Measurements from ENCODE around the gene CRYBB1.

Gene CRYBB1

DNA sequence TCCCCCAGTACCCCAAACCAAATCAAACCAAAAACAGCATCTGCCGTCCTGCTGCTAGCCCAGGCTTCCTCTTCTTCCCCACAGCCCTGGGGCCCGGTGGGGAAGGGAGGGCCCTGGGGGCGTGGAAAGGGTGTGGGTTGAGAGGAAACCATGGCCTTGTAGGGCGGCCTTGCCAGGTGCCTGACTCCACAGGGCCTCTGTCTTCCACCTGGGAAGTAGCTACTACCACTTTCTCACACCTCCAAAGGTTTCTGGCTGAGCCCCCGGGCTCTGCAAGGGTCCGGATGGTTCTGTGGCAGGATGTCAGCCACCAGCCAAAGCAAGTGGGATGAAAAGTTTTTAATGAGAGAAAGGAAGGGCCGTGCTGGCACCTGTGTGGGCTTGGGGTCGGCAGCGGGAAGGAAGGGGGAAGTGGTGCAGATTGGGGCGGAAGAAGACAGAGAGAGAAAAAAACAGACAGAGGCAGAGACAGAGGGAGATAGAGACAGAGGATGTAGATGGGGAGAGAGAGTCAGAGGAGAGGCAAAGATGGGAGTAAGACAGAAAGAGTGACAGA is 38.4 kb downstream of the CRYBB1 start:
- Histone ChIP-seq H3K9me3 (ENCODE audit: control insufficient read depth, insufficient read depth, low read length) (no peaks in the 10 kb centered on the region), H3K4me3 (ENCODE audit: low read length) (no peak overlapping the region), H3K4me1 (ENCODE audit: control insufficient read depth, insufficient read depth, low read length) (peaks cover 6% of the 10 kb centered on the region), H3K27me3 (ENCODE audit: control insufficient read depth, insufficient read depth, low read length) (no peaks in the 10 kb centered on the region), H3K36me3 (ENCODE audit: control insufficient read depth, insufficient read depth, low read length) (0 out of 2 replicates have a peak, but pooled peaks cover 3% of the 10 kb centered on the region), H3K27ac (ENCODE audit: low read length) (no peak overlapping the region)
- no peak for DNase-seq (ENCODE audit: low read depth, low spot score)
- no CpG with 5 or more reads among the region's 10 CpGs for WGBS (ENCODE audit: insufficient coverage, insufficient read length)

DNA sequence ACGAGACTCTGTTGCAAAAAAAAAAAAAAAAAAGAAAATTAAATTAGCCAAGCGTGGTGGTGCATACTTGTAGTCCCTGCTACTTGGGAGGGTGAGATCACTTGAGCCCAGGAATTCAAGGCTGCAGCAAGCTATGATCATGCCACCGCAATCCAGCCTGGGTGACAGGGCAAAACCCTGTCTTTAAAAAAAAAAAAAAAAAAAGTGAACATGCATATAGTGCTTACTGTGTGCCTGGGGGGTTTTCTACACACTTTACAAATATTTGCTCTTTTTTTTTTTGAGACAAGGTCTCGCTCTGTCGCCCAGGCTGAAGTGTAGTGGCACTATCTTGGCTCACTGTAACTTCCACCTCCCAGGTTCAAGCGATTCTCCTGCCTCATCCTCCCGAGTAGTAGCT is 40.7 kb downstream of the CRYBB1 start:
- DNase-seq (ENCODE audit: low read depth, low spot score), result no peak
- no peak overlapping the region for H3K4me3 ChIP-seq (ENCODE audit: low read length)
- no peaks in the 10 kb centered on the region for H3K27me3 ChIP-seq (ENCODE audit: control insufficient read depth, insufficient read depth, low read length)
- no CpG with 5 or more reads among the region's 7 CpGs for WGBS (ENCODE audit: insufficient coverage, insufficient read length)
- H3K27ac ChIP-seq (ENCODE audit: low read length), result no peak overlapping the region
- H3K4me1 ChIP-seq (ENCODE audit: control insufficient read depth, insufficient read depth, low read length), result peaks cover 6% of the 10 kb centered on the region
- no peaks in the 10 kb centered on the region for H3K36me3 ChIP-seq (ENCODE audit: control insufficient read depth, insufficient read depth, low read length)
- no peaks in the 10 kb centered on the region for H3K9me3 ChIP-seq (ENCODE audit: control insufficient read depth, insufficient read depth, low read length)

DNA sequence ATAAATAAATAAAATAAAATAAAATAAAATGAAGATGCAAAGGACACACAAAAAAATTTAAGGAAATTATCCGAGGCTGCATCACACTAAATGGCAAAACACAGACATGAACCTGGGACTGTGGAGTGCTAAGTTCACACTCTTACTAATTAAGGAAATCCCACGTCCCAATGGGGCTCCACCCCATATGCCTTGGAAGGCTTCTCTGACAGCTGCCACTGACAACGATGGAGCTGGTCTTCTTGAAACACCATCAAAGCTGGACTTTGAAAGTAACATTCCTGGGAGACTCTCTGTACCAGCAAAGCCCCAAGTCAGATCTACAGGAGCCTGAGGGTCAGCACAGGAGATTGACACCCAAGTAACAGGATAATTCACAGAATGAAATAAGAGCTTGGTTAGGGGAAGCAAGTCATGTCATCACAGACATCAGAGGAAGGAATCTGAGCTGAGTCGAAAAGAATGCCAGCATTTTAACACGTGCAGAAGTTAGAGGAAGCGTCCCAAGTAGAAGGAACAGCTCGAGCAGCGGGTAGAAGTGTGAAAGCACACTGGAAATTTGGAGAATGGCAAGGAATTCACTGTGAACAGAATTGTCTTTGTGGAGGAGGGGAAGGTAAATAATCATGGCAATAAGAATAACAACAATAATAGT is 41.7 kb downstream of the CRYBB1 start:
- Histone ChIP-seq H3K27ac (ENCODE audit: low read length) (no peak overlapping the region), H3K4me1 (ENCODE audit: control insufficient read depth, insufficient read depth, low read length) (peaks cover 5% of the 10 kb centered on the region), H3K4me3 (ENCODE audit: low read length) (no peak overlapping the region), H3K27me3 (ENCODE audit: control insufficient read depth, insufficient read depth, low read length) (no peaks in the 10 kb centered on the region), H3K9me3 (ENCODE audit: control insufficient read depth, insufficient read depth, low read length) (no peaks in the 10 kb centered on the region), H3K36me3 (ENCODE audit: control insufficient read depth, insufficient read depth, low read length) (no peaks in the 10 kb centered on the region)
- no CpG with 5 or more reads among the region's 8 CpGs for WGBS (ENCODE audit: insufficient coverage, insufficient read length)
- DNase-seq (ENCODE audit: low read depth, low spot score), result no peak

DNA sequence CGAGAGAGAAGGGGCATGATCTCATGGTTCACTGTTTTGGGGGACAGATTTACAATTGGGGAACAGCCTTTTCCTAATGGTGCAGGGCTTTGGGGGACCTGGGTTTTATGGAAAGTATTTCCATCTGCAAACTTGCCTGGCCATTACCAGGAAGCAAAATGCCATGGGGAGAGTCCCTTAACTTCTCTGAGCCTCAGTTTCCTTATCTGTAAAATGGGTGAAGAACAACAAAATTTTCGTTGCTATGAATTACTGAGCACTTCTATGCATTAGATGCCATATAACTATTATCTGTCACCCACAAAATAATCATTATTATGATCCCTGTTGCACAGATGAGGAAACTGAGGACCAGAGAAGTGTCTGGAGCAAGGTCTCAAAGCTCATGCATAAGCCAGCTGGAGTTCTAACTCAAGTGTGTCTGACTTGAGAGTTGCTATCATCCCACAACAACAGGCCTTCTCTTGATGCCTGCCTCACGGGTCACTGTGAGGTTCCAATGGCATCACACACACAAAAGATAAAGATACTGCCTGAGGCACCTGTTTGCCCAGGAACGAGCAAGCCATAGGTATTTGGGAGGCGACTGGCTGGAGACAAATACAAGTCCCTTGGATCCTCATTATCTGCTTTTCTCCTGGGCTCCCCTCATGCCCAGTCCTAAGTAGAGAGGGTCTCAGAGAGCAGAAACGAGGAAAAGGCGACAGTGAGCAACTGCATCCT is 43.7 kb downstream of the CRYBB1 start:
- H3K27me3 ChIP-seq (ENCODE audit: control insufficient read depth, insufficient read depth, low read length), result no peaks in the 10 kb centered on the region
- WGBS (ENCODE audit: insufficient coverage, insufficient read length), result no CpG with 5 or more reads among the region's 7 CpGs
- no peaks in the 10 kb centered on the region for H3K36me3 ChIP-seq (ENCODE audit: control insufficient read depth, insufficient read depth, low read length)
- peaks cover 3% of the 10 kb centered on the region; the same call in 1 of the 2 replicates for H3K4me1 ChIP-seq (ENCODE audit: control insufficient read depth, insufficient read depth, low read length)
- H3K4me3 ChIP-seq (ENCODE audit: low read length), result no peak overlapping the region
- no peak for DNase-seq (ENCODE audit: low read depth, low spot score)
- no peaks in the 10 kb centered on the region for H3K9me3 ChIP-seq (ENCODE audit: control insufficient read depth, insufficient read depth, low read length)
- H3K27ac ChIP-seq (ENCODE audit: low read length), result no peak overlapping the region

DNA sequence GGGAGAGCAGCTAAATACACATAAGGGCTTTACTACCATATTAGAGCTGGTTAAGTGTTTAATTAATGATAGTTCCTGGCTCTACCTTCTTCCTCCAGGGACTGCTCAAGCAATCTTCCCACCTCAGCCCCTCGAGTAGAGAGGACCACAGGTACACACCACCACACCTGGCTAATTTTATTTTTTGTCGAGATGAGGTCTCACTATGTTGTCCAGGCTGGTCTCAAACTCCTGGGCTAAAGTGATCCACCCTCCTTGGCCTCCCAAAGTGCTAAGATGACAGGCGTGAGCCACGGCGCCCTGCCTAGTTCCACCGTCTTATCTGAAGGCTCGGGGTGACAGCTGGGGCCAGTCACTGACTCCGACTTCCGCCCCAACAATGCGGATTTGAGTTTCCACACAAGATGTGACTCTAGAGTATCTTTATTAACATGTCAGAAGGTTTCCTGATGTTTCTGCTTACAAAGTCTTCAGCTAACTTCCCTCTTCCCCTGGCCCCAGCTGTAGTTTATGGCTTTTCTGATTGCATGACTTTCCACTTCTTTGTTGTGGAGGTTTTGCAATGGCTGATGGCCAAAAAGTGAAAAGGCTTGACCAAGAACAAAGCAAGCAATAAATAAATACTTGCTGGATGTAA is 44.7 kb downstream of the CRYBB1 start:
- no peak overlapping the region for H3K4me3 ChIP-seq (ENCODE audit: low read length)
- no peaks in the 10 kb centered on the region for H3K36me3 ChIP-seq (ENCODE audit: control insufficient read depth, insufficient read depth, low read length)
- WGBS (ENCODE audit: insufficient coverage, insufficient read length), result no CpG with 5 or more reads among the region's 10 CpGs
- H3K4me1 ChIP-seq (ENCODE audit: control insufficient read depth, insufficient read depth, low read length), result peaks cover 2% of the 10 kb centered on the region; the same call in 1 of the 2 replicates
- no peaks in the 10 kb centered on the region for H3K27me3 ChIP-seq (ENCODE audit: control insufficient read depth, insufficient read depth, low read length)
- H3K9me3 ChIP-seq (ENCODE audit: control insufficient read depth, insufficient read depth, low read length), result no peaks in the 10 kb centered on the region
- DNase-seq (ENCODE audit: low read depth, low spot score), result no peak
- H3K27ac ChIP-seq (ENCODE audit: low read length), result no peak overlapping the region

DNA sequence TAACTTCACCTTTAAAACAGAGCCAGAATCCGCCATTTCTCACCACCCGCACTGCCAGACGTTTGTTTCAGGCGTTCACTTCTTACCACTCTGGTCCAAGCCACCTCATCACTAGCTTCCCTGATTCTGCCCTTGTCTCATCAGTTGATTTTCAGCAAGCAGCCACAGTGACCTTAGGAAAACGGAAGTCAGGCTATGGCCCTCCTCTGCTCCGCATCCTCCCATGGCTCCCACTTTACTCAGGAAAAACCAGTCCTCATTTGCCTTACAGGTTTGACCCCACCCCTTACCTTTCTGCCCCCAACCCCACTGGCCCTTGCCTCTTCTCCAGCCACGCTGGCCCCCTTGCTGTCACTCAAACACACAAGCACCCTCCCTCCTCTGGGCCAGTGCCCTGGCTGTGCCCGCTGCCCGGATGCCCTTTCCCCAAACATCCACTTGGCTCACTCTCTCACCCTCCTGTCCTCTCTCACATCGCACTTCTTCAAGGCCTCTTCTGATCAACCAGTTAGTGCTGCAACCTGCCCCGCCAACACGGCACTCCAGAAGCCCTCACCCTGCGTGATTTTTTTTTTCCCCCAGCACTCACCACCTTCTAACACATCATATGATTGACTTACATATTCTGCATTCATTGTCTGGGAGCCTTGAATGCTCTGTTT is 46.8 kb downstream of the CRYBB1 start:
- Histone ChIP-seq H3K27ac (ENCODE audit: low read length) (no peak overlapping the region), H3K36me3 (ENCODE audit: control insufficient read depth, insufficient read depth, low read length) (no peaks in the 10 kb centered on the region), H3K4me3 (ENCODE audit: low read length) (no peak overlapping the region), H3K27me3 (ENCODE audit: control insufficient read depth, insufficient read depth, low read length) (no peaks in the 10 kb centered on the region), H3K9me3 (ENCODE audit: control insufficient read depth, insufficient read depth, low read length) (no peaks in the 10 kb centered on the region), H3K4me1 (ENCODE audit: control insufficient read depth, insufficient read depth, low read length) (peaks cover 8% of the 10 kb centered on the region)
- DNase-seq (ENCODE audit: low read depth, low spot score), result no peak
- WGBS (ENCODE audit: insufficient coverage, insufficient read length), result no CpG with 5 or more reads among the region's 13 CpGs

DNA sequence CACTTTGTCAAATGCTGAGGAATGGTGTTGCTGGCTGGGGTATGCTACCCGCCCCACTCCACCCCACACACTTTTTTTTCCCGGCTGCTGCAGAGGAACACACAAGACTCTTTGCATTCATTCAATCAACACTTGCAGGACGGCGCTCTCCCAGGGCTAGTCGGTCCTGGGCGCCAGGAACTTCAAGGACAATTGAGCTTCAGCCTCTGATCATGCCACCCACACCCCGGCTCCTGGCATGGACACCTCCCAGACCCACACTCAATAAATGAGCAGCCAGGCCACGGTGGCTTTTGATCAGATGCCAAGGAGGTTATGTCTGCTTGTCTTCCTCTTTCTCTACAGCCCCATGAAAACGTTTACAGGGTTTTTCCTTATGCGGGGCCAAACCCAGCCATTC is 47.7 kb downstream of the CRYBB1 start:
- Histone ChIP-seq H3K27ac (ENCODE audit: low read length) (no peak overlapping the region), H3K9me3 (ENCODE audit: control insufficient read depth, insufficient read depth, low read length) (no peaks in the 10 kb centered on the region), H3K36me3 (ENCODE audit: control insufficient read depth, insufficient read depth, low read length) (no peaks in the 10 kb centered on the region), H3K27me3 (ENCODE audit: control insufficient read depth, insufficient read depth, low read length) (no peaks in the 10 kb centered on the region), H3K4me1 (ENCODE audit: control insufficient read depth, insufficient read depth, low read length) (peaks cover 10% of the 10 kb centered on the region), H3K4me3 (ENCODE audit: low read length) (no peak overlapping the region)
- DNase-seq (ENCODE audit: low read depth, low spot score), result no peak
- WGBS (ENCODE audit: insufficient coverage, insufficient read length), result no CpG with 5 or more reads among the region's 10 CpGs

DNA sequence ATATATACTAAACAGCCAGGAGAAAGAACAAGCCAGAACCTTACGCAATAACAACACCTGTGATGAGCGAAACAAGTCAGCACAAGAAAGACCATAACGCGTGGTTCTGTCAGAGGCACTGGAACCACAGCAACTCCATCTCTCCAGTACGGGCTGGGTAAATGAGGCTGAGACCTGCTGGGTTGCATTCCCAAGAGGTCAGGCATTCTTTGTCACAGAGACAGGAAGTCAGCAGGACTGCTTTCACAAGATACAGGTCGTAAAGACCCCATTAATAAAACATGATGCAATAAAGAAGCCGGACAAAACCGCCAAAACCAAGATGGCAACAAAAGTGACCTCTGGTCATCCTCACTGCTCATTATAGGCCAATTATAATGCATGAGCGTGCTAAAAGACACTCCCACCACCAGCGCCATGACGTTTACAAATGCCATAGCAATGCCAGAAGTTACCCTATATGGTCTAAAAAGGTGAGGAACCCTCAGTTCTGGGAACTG is 49.6 kb downstream of the CRYBB1 start:
- no CpG with 5 or more reads among the region's 11 CpGs for WGBS (ENCODE audit: insufficient coverage, insufficient read length)
- Histone ChIP-seq H3K27me3 (ENCODE audit: control insufficient read depth, insufficient read depth, low read length) (no peaks in the 10 kb centered on the region), H3K4me1 (ENCODE audit: control insufficient read depth, insufficient read depth, low read length) (peaks cover 18% of the 10 kb centered on the region), H3K9me3 (ENCODE audit: control insufficient read depth, insufficient read depth, low read length) (no peaks in the 10 kb centered on the region), H3K4me3 (ENCODE audit: low read length) (no peak overlapping the region), H3K27ac (ENCODE audit: low read length) (no peak overlapping the region), H3K36me3 (ENCODE audit: control insufficient read depth, insufficient read depth, low read length) (no peaks in the 10 kb centered on the region)
- DNase-seq (ENCODE audit: low read depth, low spot score), result peak; percentile 64

DNA sequence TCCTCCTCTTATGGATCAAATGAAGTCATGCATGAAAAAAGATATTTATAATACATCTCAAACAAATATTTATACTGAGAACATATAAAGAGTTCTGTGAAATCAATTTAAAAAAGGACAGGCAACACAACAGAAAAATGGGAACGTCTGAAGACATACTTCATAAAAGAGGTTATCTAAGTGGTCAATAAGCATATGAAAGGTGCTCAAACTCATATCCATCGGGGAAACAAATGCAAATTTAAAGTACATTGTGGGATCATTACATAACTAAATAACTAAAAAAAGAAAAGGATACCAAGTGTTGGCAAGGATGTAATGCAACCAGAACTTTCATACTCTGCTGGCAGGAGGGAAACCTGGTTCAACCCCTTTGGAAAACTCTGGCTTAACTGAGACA is 50.2 kb downstream of the CRYBB1 start:
- Histone ChIP-seq H3K4me1 (ENCODE audit: control insufficient read depth, insufficient read depth, low read length) (peaks cover 18% of the 10 kb centered on the region), H3K36me3 (ENCODE audit: control insufficient read depth, insufficient read depth, low read length) (no peaks in the 10 kb centered on the region), H3K4me3 (ENCODE audit: low read length) (no peak overlapping the region), H3K27ac (ENCODE audit: low read length) (no peak overlapping the region), H3K27me3 (ENCODE audit: control insufficient read depth, insufficient read depth, low read length) (no peaks in the 10 kb centered on the region), H3K9me3 (ENCODE audit: control insufficient read depth, insufficient read depth, low read length) (no peaks in the 10 kb centered on the region)
- DNase-seq (ENCODE audit: low read depth, low spot score), result no peak
- WGBS (ENCODE audit: insufficient coverage, insufficient read length), result no CpG with 5 or more reads among the region's 2 CpGs

DNA sequence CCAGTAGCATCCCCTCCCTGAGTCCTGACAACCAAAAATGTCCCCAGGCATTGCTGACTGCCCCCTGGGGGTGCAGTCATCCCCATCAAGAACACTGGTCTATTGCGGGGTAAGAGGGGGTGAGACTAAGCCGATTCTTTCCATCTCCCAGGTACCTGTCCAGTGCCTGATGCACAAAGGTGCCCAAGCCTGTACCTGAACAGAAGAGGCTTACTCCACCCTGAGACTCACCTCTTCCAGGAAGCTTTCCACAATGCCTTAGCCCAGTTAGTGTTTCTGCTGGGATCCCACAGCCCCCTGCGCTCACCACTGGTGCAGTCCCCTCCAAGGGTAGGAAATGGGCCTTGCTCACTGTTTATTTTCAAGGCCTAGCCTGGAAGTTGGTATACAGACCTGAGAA is 50.8 kb downstream of the CRYBB1 start:
- Histone ChIP-seq H3K27ac (ENCODE audit: low read length) (no peak overlapping the region), H3K4me3 (ENCODE audit: low read length) (no peak overlapping the region), H3K36me3 (ENCODE audit: control insufficient read depth, insufficient read depth, low read length) (no peaks in the 10 kb centered on the region), H3K9me3 (ENCODE audit: control insufficient read depth, insufficient read depth, low read length) (no peaks in the 10 kb centered on the region), H3K4me1 (ENCODE audit: control insufficient read depth, insufficient read depth, low read length) (peaks cover 18% of the 10 kb centered on the region), H3K27me3 (ENCODE audit: control insufficient read depth, insufficient read depth, low read length) (no peaks in the 10 kb centered on the region)
- no CpG with 5 or more reads among the region's 3 CpGs for WGBS (ENCODE audit: insufficient coverage, insufficient read length)
- no peak for DNase-seq (ENCODE audit: low read depth, low spot score)

Measured in iPS DF 6.9 (cell line).